HFF-Myc (cell line): Measurements from ENCODE around the gene TLE5.
"Not testable (repeated sequence)": the region's sequence is repeated elsewhere in the genome, so short reads cannot be mapped to it uniquely, and the experiment has no call there.

Experiments
- DNase-seq: peaks from one replicate; pipeline ENCODE4 v3.0.0-alpha.2; 2011; ENCODE audit warnings: low read depth; ENCODE audit errors: extremely low read depth
- H3K4me3 ChIP-seq: replicated peaks from 2 replicates; pipeline ENCODE4 v1.5.1; 2011; ENCODE audit warnings: low read depth, mild to moderate bottlenecking, control low read depth, low read length
- CTCF ChIP-seq: IDR thresholded peaks from 2 replicates; pipeline ENCODE4 v1.5.1; 2012; ENCODE audit warnings: mild to moderate bottlenecking, low read depth, low read length, control low read depth; ENCODE audit errors: missing control alignments

The TLE5 gene

GRCh38 chr19:3013263-3013725 lies 49.0 kb downstream of the TLE5 start:
- H3K4me3 ChIP-seq = no peak overlapping the region
- TF ChIP-seq CTCF = no peak
- no peak for DNase-seq

GRCh38 chr19:3012621-3013262 lies 49.6 kb downstream of the TLE5 start:
- no peak for DNase-seq

GRCh38 chr19:3012059-3012458 lies 50.2 kb downstream of the TLE5 start:
- H3K4me3 ChIP-seq, DNase-seq: not testable (repeated sequence)

More at GRCh38 chr19:3012621-3013262, 49.6 kb downstream of the TLE5 start:
- no peak overlapping the region for H3K4me3 ChIP-seq
- no peak for TF ChIP-seq CTCF

- no peak for DNase-seq
- no peak for TF ChIP-seq CTCF
- H3K4me3 ChIP-seq = no peak overlapping the region
Measured at GRCh38 chr19:3010871-3011270, 51.4 kb downstream of the TLE5 start.

- no peak for DNase-seq
- TF ChIP-seq CTCF = no peak
Measured at GRCh38 chr19:3008994-3009393, 53.3 kb downstream of the TLE5 start.

GRCh38 chr19:3007975-3008374 lies 54.3 kb downstream of the TLE5 start:
- no peak for DNase-seq
- H3K4me3 ChIP-seq = no peak overlapping the region
- TF ChIP-seq CTCF = no peak

More at GRCh38 chr19:3008994-3009393, 53.3 kb downstream of the TLE5 start:
- no peak overlapping the region for H3K4me3 ChIP-seq

- no peak for DNase-seq
- TF ChIP-seq CTCF = no peak
- no peak overlapping the region for H3K4me3 ChIP-seq
Measured at GRCh38 chr19:3006075-3006767, 56.1 kb downstream of the TLE5 start.
